GM19467 (cell line): ENCODE results near the gene HPGD.

Experiments
- ATAC-seq: cut with Tn5 transposase; IDR thresholded peaks from one replicate; pipeline ENCODE4 v1.9.1; 2021; ENCODE audit warnings: mild to moderate bottlenecking, moderate library complexity; ENCODE audit not compliant: unreplicated experiment

Gene HPGD

DNA sequence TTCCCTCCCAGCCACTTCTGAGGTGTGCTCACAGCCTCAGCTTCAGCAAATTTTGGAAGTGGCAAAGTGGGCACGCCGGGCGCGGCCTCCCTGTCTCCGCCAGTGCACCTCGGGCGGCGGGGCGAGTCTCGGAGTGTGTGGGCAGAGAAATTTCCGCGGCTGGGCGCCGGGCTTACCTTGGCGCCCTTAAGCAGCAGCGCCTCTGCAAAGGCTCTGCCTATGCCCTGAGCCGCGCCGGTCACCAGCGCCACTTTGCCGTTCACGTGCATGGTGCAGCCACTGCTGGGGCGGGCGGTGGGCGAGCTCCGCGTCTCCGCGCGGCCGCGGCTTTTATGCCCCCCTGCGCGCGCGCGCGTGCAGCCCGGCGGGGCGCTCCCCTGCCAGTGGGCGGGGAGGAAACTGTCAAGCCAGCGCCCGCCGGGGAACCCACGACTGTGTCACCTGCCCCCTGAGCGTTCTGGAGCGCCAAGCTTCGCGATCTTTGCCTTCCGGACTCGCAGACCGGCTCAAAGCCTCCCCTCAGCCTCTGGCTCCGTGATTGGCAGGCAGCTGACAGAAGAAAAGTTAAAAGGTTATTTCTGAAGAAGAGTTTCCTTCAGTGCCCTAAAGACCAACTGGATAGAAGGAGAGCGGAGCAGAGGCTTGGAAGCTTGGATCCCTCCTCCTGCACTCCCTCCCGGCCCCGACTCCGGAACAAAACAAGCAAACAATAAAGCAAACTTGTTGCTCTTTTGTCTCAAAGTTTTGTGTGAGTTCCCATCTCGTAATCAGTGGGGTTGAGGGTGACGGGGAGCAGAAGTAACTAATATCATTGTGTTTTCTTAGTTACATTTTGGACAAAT is at the start of gene HPGD:
TSS of gene HPGD (minus strand) at position 306 of the 842 bp plus-strand sequence. CDS start at position 269, 37 bp downstream.
- peak; percentile 68 for ATAC-seq

DNA sequence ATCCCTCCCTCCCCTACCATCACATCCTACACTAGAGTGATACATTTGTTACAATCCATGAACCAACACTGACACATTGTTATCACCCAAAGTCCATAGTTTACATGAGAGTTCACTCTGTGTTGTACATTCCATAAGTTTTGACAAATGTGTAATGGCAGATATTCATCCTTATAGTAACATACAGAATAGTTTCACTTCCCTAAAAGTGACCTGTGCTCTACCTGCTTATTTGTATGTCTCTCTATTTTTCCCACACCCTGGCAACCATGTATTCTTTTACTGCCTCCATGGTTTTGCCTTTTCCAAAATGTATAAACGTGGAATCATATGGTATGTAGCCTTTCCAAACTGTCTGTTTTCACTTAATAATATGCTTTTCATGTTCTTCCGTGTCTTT is 42.2 kb upstream of the HPGD start:
- no peak for ATAC-seq

DNA sequence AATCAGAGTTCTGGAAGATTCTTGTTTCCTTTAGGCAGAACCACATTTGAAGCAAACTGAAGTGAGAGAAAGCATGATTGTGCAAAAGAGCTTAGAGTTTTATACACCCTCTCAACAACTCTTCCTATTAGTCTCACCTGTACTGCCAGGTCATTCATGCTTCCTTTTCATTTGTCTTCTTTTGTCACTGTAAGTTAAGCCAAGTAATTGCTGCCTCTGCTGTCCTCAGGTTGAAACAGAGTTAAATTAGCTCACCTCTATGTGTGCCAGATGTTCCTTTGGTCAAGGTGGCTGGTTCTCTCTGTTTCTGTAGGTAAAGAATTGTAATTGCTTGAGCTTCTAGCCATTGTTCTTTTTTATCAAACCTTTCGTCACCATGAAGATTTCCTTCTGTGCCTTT is 41.1 kb upstream of the HPGD start:
- no peak for ATAC-seq

DNA sequence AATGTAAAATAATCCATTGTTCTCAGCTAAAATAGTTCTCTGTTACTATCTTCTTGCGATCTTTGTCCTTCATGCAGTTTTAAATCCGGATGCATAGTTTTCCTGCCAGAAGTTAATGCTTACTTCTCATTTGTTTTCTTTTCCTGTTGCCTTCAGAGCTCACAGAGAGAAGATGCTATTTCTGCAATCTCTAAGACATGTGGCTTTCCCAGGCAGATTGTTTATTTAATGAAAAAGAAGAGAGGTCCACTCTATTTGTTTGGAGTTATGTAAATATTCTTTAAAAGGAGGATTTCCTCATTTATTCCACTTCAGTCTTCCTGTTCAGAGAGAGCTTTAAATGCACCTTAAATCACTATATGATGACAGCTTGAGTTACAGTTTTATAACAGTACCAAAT is 39.3 kb upstream of the HPGD start:
- no peak for ATAC-seq

DNA sequence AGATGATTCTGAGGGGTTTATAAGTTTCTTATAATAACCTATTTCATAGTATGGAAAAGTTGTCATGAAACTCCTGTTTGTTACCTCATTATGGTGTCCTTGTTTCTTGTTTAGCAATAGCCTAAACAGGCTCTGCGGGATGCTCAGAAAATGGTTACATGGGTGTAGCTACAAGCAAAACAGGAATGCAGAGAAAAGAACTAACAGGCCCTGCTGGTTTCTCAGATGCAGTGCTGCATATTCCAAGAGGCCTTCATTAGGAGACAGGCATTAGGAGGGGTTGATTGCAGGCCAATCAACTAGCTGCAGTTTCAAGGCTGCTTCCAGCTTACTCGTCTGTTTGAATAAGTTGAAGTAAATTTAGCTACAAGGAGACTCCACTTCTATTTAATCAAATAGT is 37.6 kb upstream of the HPGD start:
- no peak for ATAC-seq

DNA sequence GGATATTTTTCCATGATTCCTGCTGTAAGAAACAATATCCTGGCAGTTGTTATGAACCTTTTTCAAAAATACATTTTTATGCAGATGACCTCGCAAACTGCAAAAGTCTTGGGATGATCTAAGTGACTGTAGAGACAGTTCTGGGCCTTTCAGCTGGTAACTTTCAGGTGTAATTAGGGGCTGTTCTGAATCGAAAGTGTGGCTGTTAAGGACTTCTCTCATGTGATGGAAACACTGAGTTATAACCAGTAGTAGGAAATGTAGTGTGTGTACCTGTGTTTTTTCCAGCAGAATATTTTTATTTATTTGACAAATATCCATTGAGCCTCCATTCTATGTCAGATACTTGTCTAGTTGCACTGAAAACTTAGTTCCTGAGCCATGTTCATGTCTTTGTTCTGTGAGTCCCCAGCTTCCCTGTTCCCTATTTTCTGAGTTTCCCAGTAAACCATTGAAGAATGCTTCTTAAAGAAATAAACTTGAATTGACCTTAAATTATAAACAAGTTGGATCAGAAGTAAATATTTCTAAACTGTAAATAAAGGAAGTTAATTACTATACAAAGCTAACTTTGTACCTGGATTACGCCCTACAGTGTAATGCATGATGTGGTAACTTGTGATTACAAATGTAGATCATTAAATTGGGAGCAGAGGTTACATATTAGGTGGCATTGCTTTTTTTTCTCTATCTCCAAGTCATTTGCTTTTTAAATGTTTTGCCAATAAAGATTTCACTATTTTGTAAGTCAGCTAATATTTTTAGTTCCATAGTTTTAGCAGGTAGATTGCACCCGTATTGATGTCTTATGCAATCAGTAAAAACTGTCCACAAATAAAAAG is 33.7 kb upstream of the HPGD start:
- no peak for ATAC-seq

DNA sequence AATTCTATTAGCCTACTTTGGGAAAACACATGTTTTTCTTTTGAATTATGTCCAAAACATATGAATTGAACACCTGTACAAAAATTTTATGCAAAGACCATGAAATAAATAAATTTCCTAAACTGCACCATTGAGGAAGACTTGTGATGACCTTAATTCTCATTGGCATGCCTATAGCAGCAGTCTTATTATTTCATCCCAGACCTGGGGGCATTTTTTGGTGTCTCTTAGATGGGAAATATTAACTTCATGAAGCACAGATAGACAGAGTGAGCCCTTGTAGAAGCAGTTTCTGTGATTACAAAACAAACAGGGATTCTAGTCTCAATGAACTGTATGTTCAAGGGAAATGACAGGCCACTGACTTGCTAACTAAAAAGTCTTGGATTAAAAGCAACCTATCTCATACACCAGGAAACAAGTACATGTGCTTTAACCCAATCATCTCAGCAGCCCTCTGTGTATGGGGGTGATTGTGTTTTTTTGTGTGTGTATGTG is 32.0 kb upstream of the HPGD start:
- no peak for ATAC-seq

DNA sequence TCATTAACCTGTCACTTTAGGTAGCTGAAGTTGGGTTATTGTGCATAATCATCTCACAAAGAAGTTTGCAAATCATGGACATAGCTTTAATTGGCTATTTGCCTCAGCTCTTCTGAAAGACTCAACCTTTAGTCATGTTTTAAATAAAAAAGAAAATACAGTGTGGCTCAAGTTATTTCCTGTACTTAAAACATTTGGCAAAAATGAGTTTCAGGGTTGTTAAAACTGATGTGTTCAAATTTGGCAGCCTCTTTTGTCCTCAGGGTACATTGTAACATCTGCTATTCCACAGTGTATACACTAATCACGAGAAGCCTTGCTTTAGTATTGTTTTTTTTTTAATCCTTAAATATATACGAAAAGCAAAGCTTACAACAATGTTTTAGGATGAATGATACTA is 31.5 kb upstream of the HPGD start:
- ATAC-seq: no peak

DNA sequence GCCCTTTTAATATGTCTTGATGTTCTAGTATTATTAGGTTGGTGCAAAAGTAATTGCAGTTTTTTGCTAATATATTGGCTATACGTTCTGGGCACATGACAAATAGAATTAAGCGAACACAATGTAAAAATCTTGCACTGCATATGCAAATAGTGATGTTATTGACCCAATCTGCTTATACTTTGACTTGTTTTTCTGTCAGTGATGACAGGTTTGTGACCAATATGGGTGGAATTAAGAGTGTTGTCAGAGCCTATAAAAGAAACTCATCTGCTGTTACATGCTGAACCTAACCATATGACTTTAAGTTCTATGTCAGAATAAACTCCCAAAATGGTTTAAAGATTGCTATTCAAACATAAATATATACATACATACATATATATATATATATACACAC is 30.7 kb upstream of the HPGD start:
- ATAC-seq: no peak

DNA sequence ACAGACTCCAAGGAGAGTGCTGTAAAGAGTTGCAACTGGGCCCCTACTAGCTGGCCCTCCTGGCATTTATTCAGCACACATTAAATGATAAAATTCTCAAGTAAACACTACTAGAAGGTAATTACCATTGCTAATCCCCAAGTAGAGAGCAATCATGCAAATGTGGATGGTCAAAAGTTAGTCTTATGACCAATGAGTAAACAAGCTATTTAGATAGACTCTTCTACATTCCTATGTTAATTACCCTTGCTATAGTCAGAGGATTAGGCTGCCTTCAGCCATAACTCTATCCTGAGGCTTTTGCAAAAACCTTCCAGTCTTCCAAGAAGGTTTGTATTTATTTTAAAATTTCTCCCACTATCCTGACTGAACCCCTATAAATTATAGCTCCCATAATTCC is 28.3 kb upstream of the HPGD start:
- no peak for ATAC-seq

DNA sequence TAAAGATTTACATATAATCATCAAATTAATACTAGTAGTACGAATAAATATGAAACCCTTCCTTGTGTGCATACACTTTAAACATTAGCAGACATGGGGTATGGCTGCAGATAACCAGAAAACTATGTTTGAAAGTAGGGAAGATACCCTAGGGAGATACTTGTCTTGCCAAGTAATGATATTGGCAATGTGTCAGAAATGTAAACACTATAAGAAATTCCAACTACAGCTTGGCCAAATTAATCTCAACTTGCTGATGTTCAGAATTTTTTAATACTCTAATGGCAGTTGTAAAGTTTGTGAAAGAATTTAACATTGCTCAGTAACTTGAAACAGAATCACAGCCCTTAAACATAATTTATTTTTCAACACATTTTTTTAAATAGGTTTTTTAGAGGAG is 27.4 kb upstream of the HPGD start:
- no peak for ATAC-seq

DNA sequence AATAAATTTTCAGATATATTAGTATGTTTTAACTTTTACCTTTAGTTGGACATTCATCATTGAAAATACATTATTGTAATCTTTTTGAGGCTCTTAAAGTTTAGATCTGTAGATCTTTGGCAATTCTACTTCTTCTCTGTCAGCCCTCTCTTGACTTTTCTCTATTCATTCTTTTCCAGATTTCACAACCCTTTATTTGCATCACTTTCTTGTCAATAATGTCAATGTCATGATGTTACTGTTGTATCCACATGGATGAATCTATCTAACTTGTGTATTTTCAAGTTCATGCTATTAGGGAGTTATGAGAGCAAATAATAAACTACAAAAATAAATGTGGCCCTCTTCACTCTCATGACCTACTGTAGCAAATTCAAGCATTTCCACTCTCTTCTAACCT is 23.0 kb upstream of the HPGD start:
- no peak for ATAC-seq

DNA sequence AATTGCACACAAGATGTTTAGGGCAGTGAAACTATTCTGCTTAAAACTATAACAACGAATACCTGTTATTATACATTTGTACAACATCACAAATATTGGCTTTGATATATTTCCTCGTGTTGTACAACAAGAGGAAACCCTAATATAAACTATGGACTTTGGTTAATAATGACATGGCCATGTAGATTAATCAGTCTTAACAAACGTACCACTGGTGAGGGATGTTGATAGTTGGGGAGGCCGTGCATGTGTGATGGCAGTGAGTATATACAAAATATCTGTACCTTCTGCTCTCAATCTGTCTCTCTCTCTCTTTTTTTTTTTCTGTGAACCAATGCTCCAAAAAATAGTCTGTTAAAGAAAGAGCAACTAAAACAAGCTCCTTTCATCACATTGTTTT is 22.2 kb upstream of the HPGD start:
- no peak for ATAC-seq

DNA sequence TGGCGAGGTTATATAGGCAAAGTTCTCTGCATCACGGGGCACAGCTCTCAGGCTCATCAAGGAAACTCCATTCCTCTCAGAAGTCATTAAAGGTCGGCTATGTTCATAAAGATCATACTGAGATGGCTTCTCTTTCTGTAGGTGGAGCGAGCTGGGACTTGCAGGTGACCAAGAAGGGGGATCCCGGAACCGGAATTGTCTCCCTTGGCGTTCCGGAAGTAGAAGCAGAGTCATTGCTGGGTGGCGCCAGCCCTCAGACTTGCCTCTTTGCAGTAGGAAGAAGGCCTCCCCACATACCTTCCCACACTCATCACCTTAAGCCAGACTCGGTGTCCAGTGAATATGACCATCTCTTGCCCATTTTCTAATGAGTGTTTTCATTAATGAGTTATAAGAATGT is 17.9 kb upstream of the HPGD start:
- no peak for ATAC-seq

DNA sequence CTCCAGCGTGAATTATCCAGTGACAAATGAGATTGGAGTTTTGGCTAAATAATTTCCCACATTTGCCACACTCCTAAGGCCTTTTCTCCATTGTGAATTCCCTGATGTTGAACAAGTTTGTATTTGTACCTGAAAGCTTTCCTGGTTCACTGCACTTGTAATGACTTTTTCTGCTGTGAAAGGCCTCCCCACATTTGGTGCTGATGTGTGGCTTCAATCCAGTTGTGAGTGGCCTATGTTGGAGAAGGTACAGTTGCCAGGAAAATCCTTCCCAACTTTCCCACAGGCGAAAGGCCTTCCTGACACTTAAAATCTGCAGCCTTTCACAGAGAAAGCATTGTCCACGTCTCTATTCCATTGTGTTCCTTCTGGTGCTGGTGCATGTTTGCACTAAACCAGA is 17.3 kb upstream of the HPGD start:
- no peak for ATAC-seq

DNA sequence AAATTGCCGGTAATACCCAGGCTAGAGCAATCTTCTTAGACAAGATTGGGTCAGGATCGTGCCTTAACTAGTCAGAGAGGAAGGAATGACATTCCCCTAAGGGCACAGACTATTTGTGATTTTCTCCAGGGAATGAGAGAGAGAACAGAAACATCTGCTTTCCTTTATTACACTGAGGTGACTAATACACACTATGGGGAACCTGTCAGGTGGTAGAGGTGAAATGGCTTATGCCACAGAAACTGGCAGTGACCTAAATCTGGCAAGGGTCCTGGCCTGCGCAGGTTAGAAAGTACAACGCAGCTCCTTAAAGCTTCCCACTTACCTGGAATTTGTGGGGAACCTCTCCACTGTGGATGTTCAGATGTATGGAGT is 16.6 kb upstream of the HPGD start:
- ATAC-seq: no peak

DNA sequence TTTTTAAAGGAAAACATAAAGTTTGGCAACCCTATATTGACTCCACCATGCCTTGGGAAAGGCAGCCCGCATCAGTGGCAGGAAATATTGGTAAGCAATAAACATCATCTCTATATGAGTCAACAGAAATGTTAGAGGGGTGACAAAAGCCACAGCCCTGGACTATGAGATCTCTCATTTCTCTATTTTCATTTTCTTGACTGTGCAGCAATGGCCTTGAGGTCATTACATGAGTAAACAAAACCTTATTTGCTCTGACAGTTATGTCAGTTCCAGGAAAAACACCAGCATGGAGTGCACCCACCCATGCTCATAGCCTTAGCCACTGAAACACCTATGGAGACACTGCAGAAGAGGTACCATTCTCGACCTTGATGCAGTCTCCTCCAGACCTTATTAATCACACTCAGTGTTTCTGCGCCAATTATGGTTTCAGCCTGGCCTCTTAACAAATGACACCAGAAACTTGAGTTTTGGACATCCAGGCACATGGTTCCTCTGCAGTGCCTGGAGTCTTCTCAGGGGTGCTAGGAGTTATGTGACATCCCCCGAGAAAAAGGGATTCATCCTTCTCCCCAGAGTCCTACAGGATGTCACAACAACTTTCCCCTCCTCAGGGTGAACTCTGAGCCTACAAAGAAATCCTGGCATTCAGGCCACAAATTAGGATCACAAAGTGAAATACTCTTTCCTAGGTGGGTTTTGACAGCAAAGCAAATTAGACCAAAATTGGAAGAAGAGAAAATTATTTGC is 16.0 kb upstream of the HPGD start:
- ATAC-seq: peak; percentile 97

DNA sequence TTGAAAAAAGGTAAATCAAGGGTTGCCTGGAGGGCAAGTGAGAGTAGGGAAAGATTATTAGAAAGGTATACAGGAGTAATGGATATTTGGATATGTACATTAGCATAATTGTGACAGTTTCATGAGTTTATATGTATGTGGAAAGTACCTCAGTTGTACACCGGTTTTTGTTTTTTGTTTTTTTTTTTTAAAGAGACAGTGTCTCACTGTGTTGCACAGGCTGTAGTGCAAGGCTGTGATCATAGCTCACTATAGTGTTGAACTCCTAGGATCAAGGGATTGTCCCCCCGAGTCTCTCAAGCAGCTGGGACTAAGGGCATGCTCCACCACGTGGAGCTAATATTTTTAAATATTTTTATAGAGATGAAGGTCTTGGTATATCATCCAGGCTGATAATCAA is 15.3 kb upstream of the HPGD start:
- peak; percentile 21 for ATAC-seq

DNA sequence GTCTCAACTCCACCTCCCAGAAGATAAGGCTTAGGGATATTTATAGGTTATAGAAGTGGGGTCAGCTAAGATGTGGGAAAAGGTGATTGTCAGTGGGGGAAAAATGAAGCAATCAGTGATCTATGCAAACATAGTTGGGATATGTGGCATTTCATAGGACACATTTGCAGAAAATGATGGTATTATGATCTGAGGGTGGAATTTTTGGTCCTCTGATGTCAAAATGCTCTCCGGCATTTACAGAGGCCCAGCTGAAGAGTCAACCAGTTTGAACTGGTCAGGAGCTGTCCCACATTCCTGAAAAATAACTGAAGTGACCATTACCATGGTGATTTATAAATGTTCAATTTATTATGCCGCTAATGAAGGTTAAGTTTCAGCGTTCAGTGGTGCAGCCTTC is 12.2 kb upstream of the HPGD start:
- no peak for ATAC-seq

DNA sequence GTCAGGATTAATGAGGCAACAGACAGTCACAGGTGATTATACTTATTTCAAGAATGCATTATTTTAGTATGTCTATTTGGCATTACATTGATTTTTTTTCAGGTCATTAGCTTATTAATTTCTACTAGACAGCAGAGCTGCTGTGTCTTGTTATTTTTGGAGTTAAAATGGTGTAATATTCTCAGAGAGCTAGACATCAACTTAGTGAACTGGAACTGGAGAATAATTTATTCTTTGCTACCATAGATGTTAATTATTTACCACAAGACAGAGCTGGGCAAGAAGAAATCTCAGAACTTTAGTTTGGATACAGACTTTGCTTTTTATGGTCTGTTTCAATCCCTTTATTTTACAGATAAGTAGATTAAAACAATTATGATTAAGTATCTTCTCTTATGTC is 10.2 kb upstream of the HPGD start:
- ATAC-seq: no peak

DNA sequence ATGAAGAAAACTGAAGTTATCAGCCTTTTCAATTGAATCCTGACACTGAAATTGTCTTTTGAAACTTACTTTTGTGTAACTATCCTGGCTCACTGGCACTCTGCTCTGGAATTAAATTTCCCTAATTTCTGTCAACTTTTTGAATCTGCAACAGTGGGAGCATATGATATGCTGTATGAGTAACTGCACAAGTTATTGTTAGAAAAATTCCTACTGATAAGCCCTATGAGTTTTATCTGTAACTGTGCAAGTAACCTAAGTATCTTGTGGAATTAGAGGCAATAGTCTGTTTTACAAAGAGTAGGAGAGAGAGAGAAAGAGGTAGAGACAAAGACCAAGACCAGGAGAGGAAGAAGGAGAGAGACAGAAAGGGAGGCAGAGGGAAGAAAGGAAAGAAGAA is 9.2 kb upstream of the HPGD start:
- no peak for ATAC-seq
